Neuron (in vitro differentiated cells): Measurements from ENCODE around the gene ABCC6.
"Not testable (repeated sequence)": the region's sequence is repeated elsewhere in the genome, so short reads cannot be mapped to it uniquely, and the experiment has no call there.

ENCODE experiments used
- H2AFZ ChIP-seq: one replicate; pipeline ENCODE4 v1.6.1; 2013; ENCODE audit warnings: low read depth, mild to moderate bottlenecking, inconsistent platforms, low read length, moderate library complexity
- H3K27me3 ChIP-seq: one replicate; pipeline ENCODE4 v1.6.1; 2013; ENCODE audit warnings: low read length; ENCODE audit not compliant: insufficient read depth
- H3K36me3 ChIP-seq: one replicate; pipeline ENCODE4 v1.6.1; 2013; ENCODE audit warnings: low read length; ENCODE audit not compliant: insufficient read depth
- H3K4me1 ChIP-seq: one replicate; pipeline ENCODE4 v1.6.1; 2013; ENCODE audit warnings: low read length; ENCODE audit not compliant: insufficient read depth
- H3K4me3 ChIP-seq: 2 replicates; pipeline ENCODE4 v1.5.1; 2013; ENCODE audit warnings: mild to moderate bottlenecking, low read length, moderate library complexity
- H3K9me3 ChIP-seq: one replicate; pipeline ENCODE4 v1.6.1; 2013; ENCODE audit warnings: low read length

Gene ABCC6

DNA sequence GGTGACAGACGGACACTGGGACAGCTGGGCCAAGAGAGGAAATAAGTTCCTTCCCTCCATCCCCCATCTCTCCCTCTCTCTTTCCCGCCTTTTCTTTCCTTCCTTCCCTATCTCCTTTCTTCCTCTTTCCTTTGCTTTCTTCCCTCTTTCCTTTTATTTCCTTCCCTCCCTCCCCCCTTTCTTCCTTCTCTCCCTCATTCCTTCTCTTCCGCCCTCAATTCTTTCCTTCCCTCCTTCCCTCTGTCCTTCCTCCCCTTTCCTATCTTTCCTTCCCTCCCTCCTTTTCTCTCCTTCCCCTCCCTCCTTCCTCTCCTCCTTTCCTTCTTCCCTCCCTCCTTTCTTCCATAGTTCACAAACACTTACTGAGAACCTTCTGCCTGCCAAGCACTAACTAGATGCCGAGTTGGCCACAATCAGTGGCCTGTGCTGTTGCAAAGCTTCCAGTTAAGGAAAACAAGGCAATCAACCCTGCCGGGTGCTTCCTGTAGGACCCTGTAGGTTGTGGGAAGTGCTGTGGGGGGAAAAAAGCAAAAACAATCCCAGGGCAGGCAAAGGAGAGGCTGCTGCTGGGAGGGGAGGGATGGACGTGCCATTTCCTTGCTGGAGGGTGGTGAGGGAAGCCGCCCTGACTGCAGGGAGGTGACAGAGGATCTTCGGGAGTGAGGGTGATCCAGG is 31.7 kb downstream of the ABCC6 start:
- H3K27me3 ChIP-seq, result no peaks in the 10 kb centered on the region
- no peak overlapping the region for H2AFZ ChIP-seq
- H3K4me3 ChIP-seq, result no peak overlapping the region
- no peaks in the 10 kb centered on the region for H3K4me1 ChIP-seq
- no peaks in the 10 kb centered on the region for H3K9me3 ChIP-seq
- no peaks in the 10 kb centered on the region for H3K36me3 ChIP-seq

DNA sequence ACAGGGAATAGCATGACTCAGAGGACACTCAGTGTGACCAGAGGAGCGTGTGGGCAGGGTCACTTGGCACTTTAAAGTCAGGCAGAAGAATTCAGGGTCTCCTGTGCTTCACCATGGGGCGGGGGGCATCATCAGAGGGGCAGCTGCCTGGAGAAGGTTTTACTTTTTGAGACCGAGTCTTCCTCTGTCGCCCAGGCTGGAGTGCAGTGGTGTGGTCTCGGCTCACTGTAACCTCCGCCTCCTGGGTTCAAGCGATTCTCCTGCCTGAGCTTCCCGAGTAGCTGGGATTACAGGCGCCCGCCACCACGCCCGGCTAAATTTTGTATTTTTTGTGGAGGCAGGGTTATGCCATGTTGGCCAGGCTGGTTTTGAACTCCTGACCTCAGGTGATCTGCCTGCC is 32.3 kb downstream of the ABCC6 start:
- H3K4me3 ChIP-seq, H2AFZ ChIP-seq, H3K4me1 ChIP-seq, H3K9me3 ChIP-seq, H3K27me3 ChIP-seq, H3K36me3 ChIP-seq: not testable (repeated sequence)

- Histone ChIP-seq H3K9me3 (no peaks in the 10 kb centered on the region), H3K4me1 (no peaks in the 10 kb centered on the region), H3K4me3 (no peak overlapping the region), H3K27me3 (no peaks in the 10 kb centered on the region), H2AFZ (no peak overlapping the region), H3K36me3 (no peaks in the 10 kb centered on the region)
Observed at GRCh38 chr16:16190546-16190945, 32.7 kb downstream of the ABCC6 start.

- no peak overlapping the region for H2AFZ ChIP-seq
- H3K27me3 ChIP-seq, result no peaks in the 10 kb centered on the region
- H3K4me1 ChIP-seq, result no peaks in the 10 kb centered on the region
- H3K36me3 ChIP-seq, result no peaks in the 10 kb centered on the region
- H3K4me3 ChIP-seq, result no peak overlapping the region
- H3K9me3 ChIP-seq, result no peaks in the 10 kb centered on the region
Observed at GRCh38 chr16:16189842-16190241, 33.5 kb downstream of the ABCC6 start.

GRCh38 chr16:16188827-16189226 is 34.5 kb downstream of the ABCC6 start:
- H3K4me3 ChIP-seq, result no peak overlapping the region
- no peaks in the 10 kb centered on the region for H3K4me1 ChIP-seq

GRCh38 chr16:16186820-16187219 is 36.5 kb downstream of the ABCC6 start:
- H3K36me3 ChIP-seq, result no peaks in the 10 kb centered on the region
- H3K4me3 ChIP-seq, result no peak overlapping the region
- H2AFZ ChIP-seq, result no peak overlapping the region
- no peaks in the 10 kb centered on the region for H3K9me3 ChIP-seq
- H3K4me1 ChIP-seq, result no peaks in the 10 kb centered on the region
- H3K27me3 ChIP-seq, result no peaks in the 10 kb centered on the region

More at GRCh38 chr16:16188827-16189226, 34.5 kb downstream of the ABCC6 start:
- no peaks in the 10 kb centered on the region for H3K9me3 ChIP-seq
- no peak overlapping the region for H2AFZ ChIP-seq
- H3K36me3 ChIP-seq, result no peaks in the 10 kb centered on the region
- H3K27me3 ChIP-seq, result no peaks in the 10 kb centered on the region

DNA sequence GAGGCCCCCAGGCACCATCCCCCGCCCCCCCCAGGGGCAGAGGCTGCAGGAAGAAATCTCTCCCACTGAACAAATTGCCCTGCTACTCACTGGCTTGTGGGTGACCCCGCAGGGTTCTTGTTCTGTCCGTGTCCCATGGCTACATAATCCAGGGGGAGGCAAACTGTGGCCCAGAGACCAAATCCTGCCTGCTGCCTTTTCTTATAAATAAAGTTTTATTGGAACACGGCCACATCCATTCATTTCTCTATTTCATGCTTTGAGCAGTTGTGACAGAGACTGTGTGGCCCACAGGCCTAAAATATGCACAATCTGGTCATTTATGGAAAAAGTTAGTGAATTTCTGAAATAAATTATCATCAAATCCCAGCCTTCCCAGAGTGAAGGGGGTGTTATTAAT is 38.2 kb downstream of the ABCC6 start:
- no peaks in the 10 kb centered on the region for H3K27me3 ChIP-seq
- no peaks in the 10 kb centered on the region for H3K4me1 ChIP-seq
- H3K9me3 ChIP-seq, result no peaks in the 10 kb centered on the region
- no peak overlapping the region for H2AFZ ChIP-seq
- no peak overlapping the region for H3K4me3 ChIP-seq
- no peaks in the 10 kb centered on the region for H3K36me3 ChIP-seq

DNA sequence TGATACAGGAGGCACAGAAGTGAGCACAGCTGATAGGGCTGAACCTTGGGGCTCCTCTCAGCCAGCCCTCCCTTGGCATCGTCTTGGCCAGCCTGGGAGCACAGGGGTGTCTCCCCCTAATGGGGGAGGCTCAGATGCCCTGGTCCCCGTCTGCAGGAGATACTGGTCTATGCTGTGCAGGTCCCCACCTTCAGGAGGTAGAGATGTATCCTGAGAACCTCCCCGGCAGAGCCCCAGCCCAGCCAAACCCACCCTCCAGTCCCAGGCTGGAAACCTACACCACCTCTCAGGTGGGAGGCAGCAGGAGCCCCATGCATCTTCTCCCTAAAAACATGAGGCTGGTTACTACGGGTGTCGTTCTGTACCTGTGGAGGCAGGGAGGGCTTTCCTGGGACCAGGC is 38.7 kb downstream of the ABCC6 start:
- H3K27me3 ChIP-seq, result no peaks in the 10 kb centered on the region
- H3K4me1 ChIP-seq, result no peaks in the 10 kb centered on the region
- no peak overlapping the region for H3K4me3 ChIP-seq
- no peaks in the 10 kb centered on the region for H3K9me3 ChIP-seq
- no peaks in the 10 kb centered on the region for H3K36me3 ChIP-seq
- H2AFZ ChIP-seq, result no peak overlapping the region

- H3K4me1 ChIP-seq, result no peaks in the 10 kb centered on the region
- H3K36me3 ChIP-seq, result no peaks in the 10 kb centered on the region
- H3K27me3 ChIP-seq, result no peaks in the 10 kb centered on the region
- H3K4me3 ChIP-seq, result no peak overlapping the region
- H2AFZ ChIP-seq, result no peak overlapping the region
- H3K9me3 ChIP-seq, result no peaks in the 10 kb centered on the region
Observed at GRCh38 chr16:16183562-16183961, 39.7 kb downstream of the ABCC6 start.

DNA sequence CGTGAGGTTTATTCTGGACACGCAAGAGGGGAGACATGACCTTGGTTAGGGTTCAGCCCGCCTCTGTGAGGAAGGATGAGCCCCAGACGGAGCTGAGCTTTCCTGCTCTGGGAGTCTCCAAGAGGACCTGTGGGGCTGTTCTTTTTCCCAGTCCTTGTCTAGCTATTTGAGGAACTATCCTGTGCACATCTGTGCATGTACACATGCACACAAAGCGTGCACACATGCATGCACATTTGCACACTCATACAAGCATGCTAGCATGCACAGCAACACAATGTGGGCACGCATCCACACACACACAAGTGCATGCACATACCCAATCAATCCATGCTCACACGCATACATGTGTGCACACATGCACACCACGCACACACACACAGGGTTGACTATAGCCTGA is 40.4 kb downstream of the ABCC6 start:
- H3K9me3 ChIP-seq, result no peaks in the 10 kb centered on the region
- no peaks in the 10 kb centered on the region for H3K27me3 ChIP-seq
- H3K4me3 ChIP-seq, result no peak overlapping the region
- no peaks in the 10 kb centered on the region for H3K36me3 ChIP-seq
- H2AFZ ChIP-seq, result no peak overlapping the region
- H3K4me1 ChIP-seq, result no peaks in the 10 kb centered on the region

DNA sequence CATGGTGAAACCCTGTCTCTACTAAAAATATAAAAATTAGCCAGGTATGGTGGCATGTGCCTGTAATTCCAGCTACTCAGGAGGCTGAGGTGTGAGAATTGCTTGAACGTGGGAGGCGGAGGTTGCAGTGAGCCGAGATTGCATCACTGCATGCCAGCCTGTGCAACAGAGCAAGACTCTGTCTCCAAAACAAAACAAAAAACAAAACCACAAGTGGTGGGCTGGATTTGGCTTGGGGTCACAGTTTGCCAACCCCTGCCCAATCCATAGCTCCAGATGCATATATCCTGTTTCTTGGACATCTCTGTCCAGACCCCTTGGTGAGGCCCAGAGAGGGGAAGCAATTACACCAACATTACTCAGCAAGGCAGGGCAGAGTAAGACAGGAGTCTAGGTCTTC is 41.5 kb downstream of the ABCC6 start:
- not testable (repeated sequence) for H2AFZ ChIP-seq, H3K4me3 ChIP-seq, H3K9me3 ChIP-seq, H3K4me1 ChIP-seq, H3K36me3 ChIP-seq, H3K27me3 ChIP-seq

GRCh38 chr16:16178455-16179162 is 44.7 kb downstream of the ABCC6 start:
- Histone ChIP-seq H3K4me3 (no peak overlapping the region), H3K9me3 (no peaks in the 10 kb centered on the region)

DNA sequence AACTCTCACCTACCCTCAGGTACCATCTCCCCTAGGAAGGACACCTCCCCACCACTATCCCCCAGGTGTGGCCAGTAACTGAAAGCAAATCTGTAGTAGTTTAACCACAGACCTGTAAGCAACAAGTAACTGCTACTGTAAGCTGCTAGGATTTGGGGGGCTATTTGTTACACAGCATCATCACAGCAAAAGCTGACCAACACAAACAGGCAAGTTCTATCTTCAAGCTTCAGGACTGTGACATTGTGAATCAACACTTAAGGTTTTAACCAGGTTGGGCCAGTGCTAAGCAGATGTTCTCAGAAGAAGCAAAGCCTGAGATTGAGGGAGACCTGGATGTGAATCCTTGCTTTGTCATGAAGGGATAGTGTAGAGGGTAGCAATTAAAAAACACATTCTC is 47.0 kb downstream of the ABCC6 start:
- Histone ChIP-seq H3K27me3 (no peaks in the 10 kb centered on the region), H3K4me3 (no peak overlapping the region), H2AFZ (no peak overlapping the region), H3K9me3 (no peaks in the 10 kb centered on the region), H3K4me1 (no peaks in the 10 kb centered on the region), H3K36me3 (no peaks in the 10 kb centered on the region)

More at GRCh38 chr16:16178455-16179162, 44.7 kb downstream of the ABCC6 start:
- Histone ChIP-seq H2AFZ (no peak overlapping the region), H3K27me3 (no peaks in the 10 kb centered on the region), H3K4me1 (no peaks in the 10 kb centered on the region), H3K36me3 (no peaks in the 10 kb centered on the region)

DNA sequence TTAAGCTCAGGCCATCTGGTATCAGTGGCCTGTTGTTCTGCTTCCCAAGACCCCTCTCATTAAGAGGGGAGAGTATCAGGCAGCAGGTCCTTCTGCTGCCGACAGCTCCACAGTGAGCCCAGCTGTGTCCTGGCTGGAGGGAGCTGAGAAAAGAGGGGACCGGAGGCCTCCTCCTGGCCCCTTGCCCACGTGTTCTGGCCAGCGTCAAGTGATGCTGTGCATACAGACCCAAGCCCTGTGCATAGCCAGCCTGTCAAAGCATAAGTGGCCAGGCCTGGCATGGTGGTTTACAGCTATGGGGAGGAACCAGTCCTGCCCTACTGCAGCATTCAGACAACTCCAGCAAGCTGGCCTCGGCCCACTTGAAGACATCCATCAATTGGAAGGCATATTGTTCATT is 48.0 kb downstream of the ABCC6 start:
- Histone ChIP-seq H3K27me3 (no peaks in the 10 kb centered on the region), H3K4me1 (no peaks in the 10 kb centered on the region), H3K36me3 (no peaks in the 10 kb centered on the region)

More for the DNA sequence above, 48.0 kb downstream of the ABCC6 start:
- H2AFZ ChIP-seq, result no peak overlapping the region
- no peaks in the 10 kb centered on the region for H3K9me3 ChIP-seq
- no peak overlapping the region for H3K4me3 ChIP-seq
